HG03064 (cell line): ENCODE data around the gene NLRP4.
"Not testable (repeated sequence)": the region's sequence is repeated elsewhere in the genome, so short reads cannot be mapped to it uniquely, and the experiment has no call there.

Source experiments
- ATAC-seq: cut with Tn5 transposase; IDR thresholded peaks from one replicate; pipeline ENCODE4 v1.9.1; 2021; ENCODE audit warnings: low read depth; ENCODE audit not compliant: unreplicated experiment

NLRP4 gene

GRCh38 chr19:55882626-55883025, 46.3 kb downstream of the NLRP4 start:
- no peak for ATAC-seq

GRCh38 chr19:55898911-55899310, 62.6 kb downstream of the NLRP4 start:
- ATAC-seq: no peak

- no peak for ATAC-seq
Measured at GRCh38 chr19:55901369-55902079, 65.2 kb downstream of the NLRP4 start.

DNA sequence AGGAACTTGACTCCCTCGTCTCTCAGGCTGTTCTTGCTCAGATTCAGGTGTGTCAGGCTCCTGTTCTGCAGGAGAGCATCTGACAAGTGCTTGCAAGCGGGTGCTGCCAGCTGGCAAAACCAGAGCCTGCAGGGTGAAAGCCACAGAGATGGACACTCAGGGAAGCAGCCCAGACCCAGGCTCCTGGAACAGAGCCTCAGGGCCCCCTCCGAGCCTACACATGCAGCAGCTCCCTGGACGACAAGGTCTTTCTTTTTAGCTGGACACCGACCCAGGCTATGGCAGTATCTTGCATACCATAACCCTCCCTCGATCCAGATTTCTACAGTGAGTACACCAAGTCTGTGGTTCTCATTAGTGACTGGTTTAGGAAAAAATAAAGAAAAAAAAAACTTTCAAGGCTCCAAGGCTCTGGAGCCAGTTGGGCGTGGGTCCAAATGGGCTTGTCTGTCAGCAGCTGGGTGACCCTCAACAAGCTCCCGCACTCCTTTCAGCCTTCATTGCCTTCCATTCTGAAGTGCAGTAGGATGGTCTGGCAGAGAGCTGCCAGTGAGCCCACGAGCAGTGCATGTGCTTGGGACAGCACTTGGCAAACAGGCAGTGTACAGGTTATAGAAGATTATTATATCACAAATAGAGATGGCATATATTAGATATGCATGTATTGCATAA, 65.9 kb downstream of the NLRP4 start:
- ATAC-seq: no peak

DNA sequence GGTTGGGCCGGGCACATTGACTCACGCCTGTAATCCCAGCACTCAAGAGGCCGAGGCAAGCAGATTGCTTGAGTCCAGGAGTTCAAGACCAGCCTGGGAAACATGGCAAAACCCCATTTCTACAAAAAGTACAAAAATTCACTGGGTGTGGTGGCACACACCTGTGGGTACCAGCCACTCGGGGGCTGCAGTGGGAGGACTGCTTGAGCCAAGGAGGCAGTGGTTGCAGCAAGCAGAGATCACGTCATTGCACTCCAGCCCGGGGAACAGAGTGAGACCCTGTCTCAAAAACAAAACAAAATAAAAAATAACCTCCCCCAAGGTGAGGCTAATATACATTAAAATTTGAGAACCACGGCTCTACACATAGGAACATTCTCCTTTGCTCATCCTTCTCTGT, 70.9 kb downstream of the NLRP4 start:
- no peak for ATAC-seq

GRCh38 chr19:55907746-55908145, 71.4 kb downstream of the NLRP4 start:
- no peak for ATAC-seq

DNA sequence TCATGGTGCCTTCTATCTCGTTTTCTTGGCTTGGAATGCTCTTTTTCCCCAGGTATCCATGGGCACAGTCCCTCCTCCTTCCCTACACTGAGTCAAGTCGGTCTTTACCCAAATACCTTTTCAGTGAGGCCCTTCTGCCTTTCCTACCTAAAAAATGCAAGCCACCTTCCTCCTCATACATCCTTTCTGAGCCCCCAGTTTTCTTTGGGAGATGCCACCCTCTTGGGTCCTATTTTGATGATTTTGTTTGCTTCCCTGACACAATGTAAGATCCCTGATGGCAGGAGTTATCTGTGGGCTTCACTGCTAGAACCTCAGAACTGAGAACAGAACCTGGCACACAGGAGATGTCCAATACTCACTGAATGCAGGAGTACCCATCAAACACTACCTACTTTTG, 73.5 kb downstream of the NLRP4 start:
- no peak for ATAC-seq

DNA sequence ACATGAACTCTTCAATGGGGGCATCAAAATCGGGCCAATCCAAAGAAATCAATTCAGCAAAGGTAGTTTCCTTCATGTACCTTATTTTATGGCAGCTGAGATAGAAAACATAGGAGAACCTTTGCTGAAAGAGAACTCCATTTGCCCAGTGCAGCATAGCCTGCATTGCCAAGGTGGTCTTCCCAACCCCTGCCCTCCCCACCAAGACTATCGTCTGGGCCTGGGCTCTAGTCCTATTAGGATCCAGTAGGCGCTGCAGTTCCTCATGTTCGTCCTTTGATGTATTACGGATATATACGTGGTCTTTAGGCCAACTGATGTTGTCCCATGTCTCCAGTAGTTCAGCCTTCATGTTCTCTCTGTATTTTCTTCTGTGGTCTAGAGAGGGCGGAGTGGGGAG, 76.6 kb downstream of the NLRP4 start:
- ATAC-seq: no peak

DNA sequence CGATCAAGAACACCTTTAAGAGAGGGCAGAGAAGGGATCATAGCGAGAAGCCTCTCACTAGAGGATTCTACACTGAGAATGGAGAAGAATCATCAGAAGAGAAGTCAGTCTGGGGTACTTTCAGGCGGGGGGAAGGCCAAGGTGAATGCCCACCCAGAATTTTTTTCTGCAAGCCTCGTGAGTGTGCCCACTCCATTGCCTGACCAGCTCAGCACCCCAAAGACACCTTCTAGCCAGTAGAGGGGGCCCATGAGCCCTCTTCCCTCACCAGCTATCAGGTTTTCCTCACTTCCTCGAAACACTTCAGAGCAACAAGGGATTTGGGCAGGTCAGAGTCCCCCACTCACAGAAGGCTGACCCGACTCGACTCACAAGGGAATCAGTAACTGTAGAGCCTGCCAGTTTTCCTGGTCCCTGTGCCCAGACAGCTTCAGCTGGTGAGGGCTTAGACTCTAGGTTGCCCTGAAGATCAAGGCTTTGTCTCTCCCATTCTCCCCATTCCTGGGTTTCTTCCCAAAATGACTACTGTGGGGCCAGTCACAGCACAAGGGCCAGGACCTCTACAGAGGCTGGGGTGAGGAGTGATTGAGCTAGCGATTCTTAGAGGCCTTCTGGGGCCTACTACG, 77.4 kb downstream of the NLRP4 start:
- no peak for ATAC-seq

- ATAC-seq: no peak
Measured at GRCh38 chr19:55923556-55923955, 87.2 kb downstream of the NLRP4 start.

- no peak for ATAC-seq
Measured at GRCh38 chr19:55927991-55928390, 91.7 kb downstream of the NLRP4 start.

- ATAC-seq: not testable (repeated sequence)
Measured at GRCh38 chr19:55929258-55929657, 92.9 kb downstream of the NLRP4 start.

GRCh38 chr19:55930996-55931515, 94.7 kb downstream of the NLRP4 start:
- ATAC-seq: no peak
